ENCODE data around the gene CNOT3.

DNA sequence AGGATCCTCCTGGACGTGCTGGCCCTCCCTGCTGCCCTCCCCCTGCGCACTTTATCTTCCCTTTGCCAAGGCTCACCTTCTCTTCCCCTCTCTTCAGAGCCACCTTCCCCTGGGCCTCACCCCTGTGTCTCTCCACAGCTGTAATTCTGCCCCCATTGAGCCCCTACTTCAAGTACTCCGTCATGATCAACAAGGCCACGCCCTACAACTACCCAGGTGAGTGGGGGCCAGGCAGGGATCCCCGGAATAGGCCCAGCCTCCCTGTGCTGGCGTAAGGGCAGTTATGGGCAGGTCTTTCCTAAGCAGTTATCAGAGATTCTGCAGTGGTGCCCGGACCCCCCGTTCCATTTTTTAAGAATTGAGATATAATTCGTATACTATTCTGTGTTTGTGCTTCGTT lies 31.8 kb upstream of the CNOT3 start:
- TF ChIP-seq CTCF (IDR thresholded peaks at IDR 0.05) (no peak), POLR2A (IDR thresholded peaks at IDR 0.05) (no peak)
